WTC11 (cell line): Measurements from ENCODE around the gene CLSTN2.

Experiments
- CREM ChIP-seq: sonication (generic); formaldehyde crosslinking; IDR thresholded peaks from 2 replicates; pipeline ENCODE4 v1.8.1; 2022; ENCODE audit warnings: mild to moderate bottlenecking, missing genetic modification reagents, moderate library complexity
- CTCF ChIP-seq: fragments of 200-600 bp; IDR thresholded peaks from 2 replicates; pipeline ENCODE4 v1.8.0; 2022; ENCODE audit warnings: antibody characterized with exemption
- KAT7 ChIP-seq: sonication (generic); formaldehyde crosslinking; IDR thresholded peaks from 2 replicates; pipeline ENCODE4 v1.8.1; 2023; ENCODE audit warnings: missing genetic modification reagents, mild to moderate bottlenecking, borderline replicate concordance
- ZBTB43 ChIP-seq: sonication (generic); formaldehyde crosslinking; IDR thresholded peaks from 2 replicates; pipeline ENCODE4 v1.8.1; 2023; ENCODE audit warnings: mild to moderate bottlenecking, missing genetic modification reagents
- TF ChIP-seq, protein P1 (sequence below): sonication (generic); formaldehyde crosslinking; IDR thresholded peaks from 2 replicates; pipeline ENCODE4 v1.8.0; 2022; ENCODE audit warnings: mild to moderate bottlenecking, missing genetic modification reagents
- TF ChIP-seq, protein P2 (sequence below): sonication (generic); formaldehyde crosslinking; conservative IDR thresholded peaks from 2 replicates; pipeline ENCODE4 v1.8.1; 2022; ENCODE audit warnings: mild to moderate bottlenecking, missing genetic modification reagents

GRCh38 chr3:140555666-140556065 is 620.7 kb downstream of the CLSTN2 start:
- TF ChIP-seq, protein P1, sequence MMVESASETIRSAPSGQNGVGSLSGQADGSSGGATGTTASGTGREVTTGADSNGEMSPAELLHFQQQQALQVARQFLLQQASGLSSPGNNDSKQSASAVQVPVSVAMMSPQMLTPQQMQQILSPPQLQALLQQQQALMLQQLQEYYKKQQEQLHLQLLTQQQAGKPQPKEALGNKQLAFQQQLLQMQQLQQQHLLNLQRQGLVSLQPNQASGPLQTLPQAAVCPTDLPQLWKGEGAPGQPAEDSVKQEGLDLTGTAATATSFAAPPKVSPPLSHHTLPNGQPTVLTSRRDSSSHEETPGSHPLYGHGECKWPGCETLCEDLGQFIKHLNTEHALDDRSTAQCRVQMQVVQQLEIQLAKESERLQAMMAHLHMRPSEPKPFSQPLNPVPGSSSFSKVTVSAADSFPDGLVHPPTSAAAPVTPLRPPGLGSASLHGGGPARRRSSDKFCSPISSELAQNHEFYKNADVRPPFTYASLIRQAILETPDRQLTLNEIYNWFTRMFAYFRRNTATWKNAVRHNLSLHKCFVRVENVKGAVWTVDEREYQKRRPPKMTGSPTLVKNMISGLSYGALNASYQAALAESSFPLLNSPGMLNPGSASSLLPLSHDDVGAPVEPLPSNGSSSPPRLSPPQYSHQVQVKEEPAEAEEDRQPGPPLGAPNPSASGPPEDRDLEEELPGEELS (CRISPR knock-in tag): no peak
- TF ChIP-seq ZBTB43 (CRISPR knock-in tag) (no peak), CTCF (no peak), CREM (CRISPR knock-in tag) (no peak), KAT7 (CRISPR knock-in tag) (no peak)
- TF ChIP-seq, protein P2, sequence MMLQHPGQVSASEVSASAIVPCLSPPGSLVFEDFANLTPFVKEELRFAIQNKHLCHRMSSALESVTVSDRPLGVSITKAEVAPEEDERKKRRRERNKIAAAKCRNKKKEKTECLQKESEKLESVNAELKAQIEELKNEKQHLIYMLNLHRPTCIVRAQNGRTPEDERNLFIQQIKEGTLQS: no peak
